ENCODE data around the gene SLC16A8.

Gene SLC16A8

GRCh38 chr22:38050720-38051119 lies 33.3 kb downstream of the SLC16A8 start:
- H3K36me3 ChIP-seq (ENCODE audit: insufficient read depth, low read length), result no peaks in the 10 kb centered on the region
- no peak for DNase-seq (ENCODE audit: low read depth, low spot score)
- no peak overlapping the region for H3K4me3 ChIP-seq
- TF ChIP-seq FOXP2 (optimal IDR thresholded peaks at IDR 0.05; ENCODE audit: control extremely low read depth, extremely low read length, insufficient read depth) (no peak), EZH2 (IDR thresholded peaks at IDR 0.05) (no peak), POLR2AphosphoS5 (IDR thresholded peaks at IDR 0.05; ENCODE audit: borderline replicate concordance, low read depth, low read length) (no peak)
- H3K9me3 ChIP-seq (ENCODE audit: low read depth, low read length), result no peaks in the 10 kb centered on the region
- no peak overlapping the region for H3K27ac ChIP-seq
- H3K9ac ChIP-seq (ENCODE audit: insufficient read length), result no peak overlapping the region

GRCh38 chr22:38049812-38050619 lies 34.0 kb downstream of the SLC16A8 start:
- H3K4me3 ChIP-seq, result no peak overlapping the region
- H3K27ac ChIP-seq, result no peak overlapping the region
- TF ChIP-seq FOXP2 (optimal IDR thresholded peaks at IDR 0.05; ENCODE audit: control extremely low read depth, extremely low read length, insufficient read depth), result no peak
- DNase-seq (ENCODE audit: low read depth, low spot score), result no peak
- H3K9me3 ChIP-seq (ENCODE audit: low read depth, low read length), result no peaks in the 10 kb centered on the region
- no peaks in the 10 kb centered on the region for H3K36me3 ChIP-seq (ENCODE audit: insufficient read depth, low read length)
- H3K9ac ChIP-seq (ENCODE audit: insufficient read length), result no peak overlapping the region

DNA sequence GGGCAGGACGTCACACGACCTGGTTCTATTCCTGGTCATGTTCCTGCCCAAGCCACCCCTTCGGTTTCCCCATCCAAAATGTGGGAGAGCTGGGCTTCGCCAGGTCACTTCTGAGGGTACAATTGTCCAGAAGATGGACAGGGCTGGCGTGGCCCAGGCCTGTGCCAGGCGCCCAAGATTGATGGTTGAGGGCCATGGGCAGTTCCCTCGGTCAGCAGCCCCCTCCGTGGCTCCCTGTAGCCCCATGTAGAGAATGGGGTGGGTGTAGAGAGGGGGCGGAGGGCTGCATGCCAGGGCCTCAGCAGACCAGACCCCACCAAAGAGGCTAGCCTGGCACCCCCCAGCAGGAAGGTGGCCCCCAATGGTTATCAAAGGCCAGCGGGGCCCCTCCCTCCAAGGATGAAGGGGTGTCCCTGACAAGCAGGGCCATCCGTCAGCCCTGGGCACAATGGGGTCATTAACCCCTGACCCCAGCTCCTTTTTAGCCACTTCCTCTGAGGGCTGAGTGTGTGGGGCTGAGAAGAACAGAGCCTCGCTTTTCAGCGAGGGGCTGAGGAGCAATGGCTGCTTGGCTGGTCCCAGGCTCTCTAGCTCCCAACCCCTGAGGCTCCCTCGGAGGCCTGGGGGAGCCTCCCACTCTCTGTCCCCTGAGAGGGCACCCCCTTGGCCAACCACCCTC lies 37.8 kb downstream of the SLC16A8 start:
- H3K36me3 ChIP-seq (ENCODE audit: insufficient read depth, low read length), result no peaks in the 10 kb centered on the region
- no peaks in the 10 kb centered on the region for H3K9me3 ChIP-seq (ENCODE audit: low read depth, low read length)
- no peak overlapping the region for H3K27ac ChIP-seq
- no peak overlapping the region for H3K4me3 ChIP-seq
- no peak for DNase-seq (ENCODE audit: low read depth, low spot score)
- TF ChIP-seq EZH2 (IDR thresholded peaks at IDR 0.05) (no peak), FOXP2 (optimal IDR thresholded peaks at IDR 0.05; ENCODE audit: control extremely low read depth, extremely low read length, insufficient read depth) (no peak), POLR2AphosphoS5 (IDR thresholded peaks at IDR 0.05; ENCODE audit: borderline replicate concordance, low read depth, low read length) (no peak)
- no peak overlapping the region for H3K9ac ChIP-seq (ENCODE audit: insufficient read length)

DNA sequence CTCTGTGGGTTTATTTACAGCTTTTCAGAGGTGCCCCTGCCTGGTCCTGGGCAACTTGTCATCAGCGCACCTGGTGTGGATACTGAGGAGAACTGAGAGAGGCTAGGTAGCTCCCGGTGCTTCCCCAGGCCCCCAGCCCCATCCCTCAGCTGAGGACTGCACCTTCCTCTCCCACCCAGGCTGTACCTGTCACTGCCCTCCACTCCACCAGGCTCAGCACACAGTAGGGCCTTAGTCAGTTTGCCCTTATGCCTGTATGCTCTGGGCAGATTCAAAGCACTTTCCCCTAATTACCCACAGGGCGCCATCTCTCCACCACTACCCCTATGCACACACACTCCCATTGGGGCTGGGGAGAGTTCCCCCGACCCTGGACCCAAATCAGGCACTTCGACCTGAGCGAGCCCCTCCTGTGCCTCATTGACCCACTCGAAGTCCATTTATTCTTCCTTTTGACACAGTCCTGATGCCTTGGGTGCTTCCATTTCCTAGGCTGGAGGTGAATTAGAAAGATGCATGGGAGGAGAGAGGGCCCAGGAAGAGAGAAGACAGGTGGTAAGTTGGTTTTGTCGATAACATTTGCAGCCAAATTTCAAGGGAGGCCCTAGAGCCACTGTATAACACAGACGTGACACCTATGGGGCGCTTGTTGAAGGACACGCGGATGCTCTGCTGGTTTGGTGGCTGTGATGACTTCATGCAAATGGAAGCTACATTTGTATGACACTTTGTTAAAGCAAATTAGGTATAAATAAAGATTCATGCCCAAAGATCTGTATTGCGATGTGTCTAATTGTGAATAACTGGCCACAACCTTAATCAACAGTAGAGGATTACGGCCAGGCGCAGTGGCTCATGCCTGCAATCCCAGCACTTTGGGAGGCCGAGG lies 40.6 kb downstream of the SLC16A8 start:
- H3K27ac ChIP-seq, result no peak overlapping the region
- H3K36me3 ChIP-seq (ENCODE audit: insufficient read depth, low read length), result no peaks in the 10 kb centered on the region
- H3K4me3 ChIP-seq, result no peak overlapping the region
- no peaks in the 10 kb centered on the region for H3K9me3 ChIP-seq (ENCODE audit: low read depth, low read length)
- no peak overlapping the region for H3K9ac ChIP-seq (ENCODE audit: insufficient read length)
- no peak for DNase-seq (ENCODE audit: low read depth, low spot score)
- no peak for TF ChIP-seq EZH2 (IDR thresholded peaks at IDR 0.05)
- TF ChIP-seq POLR2AphosphoS5 (IDR thresholded peaks at IDR 0.05; ENCODE audit: borderline replicate concordance, low read depth, low read length), result no peak
- no peak for TF ChIP-seq FOXP2 (optimal IDR thresholded peaks at IDR 0.05; ENCODE audit: control extremely low read depth, extremely low read length, insufficient read depth)

GRCh38 chr22:38042488-38042790 lies 41.5 kb downstream of the SLC16A8 start:
- no peaks in the 10 kb centered on the region for H3K36me3 ChIP-seq (ENCODE audit: insufficient read depth, low read length)
- H3K9me3 ChIP-seq (ENCODE audit: low read depth, low read length), result no peaks in the 10 kb centered on the region
- H3K27ac ChIP-seq, result no peak overlapping the region
- H3K4me3 ChIP-seq, result no peak overlapping the region
- DNase-seq (ENCODE audit: low read depth, low spot score), result no peak
- TF ChIP-seq EZH2 (IDR thresholded peaks at IDR 0.05) (no peak), POLR2AphosphoS5 (IDR thresholded peaks at IDR 0.05; ENCODE audit: borderline replicate concordance, low read depth, low read length) (no peak)
- no peak overlapping the region for H3K9ac ChIP-seq (ENCODE audit: insufficient read length)

DNA sequence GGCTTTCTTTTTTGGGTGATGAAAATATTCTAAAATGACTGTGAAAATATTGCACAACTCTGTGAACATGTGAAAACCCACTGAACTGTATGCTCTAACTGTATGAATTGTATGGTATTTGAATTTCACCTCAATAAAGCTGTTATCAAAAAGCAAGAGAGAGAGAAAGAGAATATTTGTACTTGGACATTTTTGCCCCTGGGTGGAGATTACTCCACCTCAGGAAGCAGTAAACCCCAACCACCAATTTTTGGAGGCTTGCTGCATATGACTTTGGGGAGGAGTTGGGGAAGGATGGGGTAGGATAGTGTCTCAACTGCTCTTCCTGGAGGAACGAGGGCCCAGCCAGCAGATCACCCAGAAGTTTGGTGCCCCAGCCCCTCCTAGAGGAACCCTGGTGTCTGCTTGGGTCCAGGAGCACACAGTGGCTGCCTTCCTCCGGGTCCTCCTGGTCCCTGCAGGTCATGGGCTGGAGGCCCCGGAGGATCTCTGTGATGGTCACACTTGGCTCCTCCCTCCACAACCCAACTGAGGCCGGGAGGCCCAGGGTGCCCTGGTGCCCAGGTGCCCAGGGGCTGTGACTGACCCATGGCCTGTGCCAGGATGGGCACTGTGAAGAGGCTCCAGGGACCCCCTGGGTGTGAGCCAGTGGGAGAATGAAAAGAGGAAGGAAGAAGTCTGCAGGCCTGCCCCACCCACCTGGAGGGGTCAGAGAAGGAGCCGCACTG lies 42.1 kb downstream of the SLC16A8 start:
- no peak overlapping the region for H3K4me3 ChIP-seq
- no peaks in the 10 kb centered on the region for H3K36me3 ChIP-seq (ENCODE audit: insufficient read depth, low read length)
- no peak overlapping the region for H3K27ac ChIP-seq
- no peak for DNase-seq (ENCODE audit: low read depth, low spot score)
- no peak overlapping the region for H3K9ac ChIP-seq (ENCODE audit: insufficient read length)
- TF ChIP-seq EZH2 (IDR thresholded peaks at IDR 0.05) (no peak), FOXP2 (optimal IDR thresholded peaks at IDR 0.05; ENCODE audit: control extremely low read depth, extremely low read length, insufficient read depth) (no peak), POLR2AphosphoS5 (IDR thresholded peaks at IDR 0.05; ENCODE audit: borderline replicate concordance, low read depth, low read length) (no peak)
- H3K9me3 ChIP-seq (ENCODE audit: low read depth, low read length), result no peaks in the 10 kb centered on the region

GRCh38 chr22:38040953-38041759 lies 42.8 kb downstream of the SLC16A8 start:
- no peak overlapping the region for H3K4me3 ChIP-seq
- no peak for DNase-seq (ENCODE audit: low read depth, low spot score)
- H3K36me3 ChIP-seq (ENCODE audit: insufficient read depth, low read length), result no peaks in the 10 kb centered on the region

More at GRCh38 chr22:38040953-38041759, 42.8 kb downstream of the SLC16A8 start:
- TF ChIP-seq FOXP2 (optimal IDR thresholded peaks at IDR 0.05; ENCODE audit: control extremely low read depth, extremely low read length, insufficient read depth), result no peak
- TF ChIP-seq POLR2AphosphoS5 (IDR thresholded peaks at IDR 0.05; ENCODE audit: borderline replicate concordance, low read depth, low read length), result no peak
- no peak for TF ChIP-seq EZH2 (IDR thresholded peaks at IDR 0.05)
- H3K27ac ChIP-seq, result no peak overlapping the region
- H3K9ac ChIP-seq (ENCODE audit: insufficient read length), result no peak overlapping the region
- no peaks in the 10 kb centered on the region for H3K9me3 ChIP-seq (ENCODE audit: low read depth, low read length)
